Measurements from ENCODE around the gene RHNO1. TPM values are rescaled to one million over a fixed set of nuclear protein-coding genes. Genes with fewer than 3 reads are reported as not detected.

The RHNO1 gene
- total and polyA plus RNA-seq, 2 donors (not counting 3 experiments of a cell fraction or from before 2014, with no cell fraction given), result 33.8 to 35.2 TPM

DNA sequence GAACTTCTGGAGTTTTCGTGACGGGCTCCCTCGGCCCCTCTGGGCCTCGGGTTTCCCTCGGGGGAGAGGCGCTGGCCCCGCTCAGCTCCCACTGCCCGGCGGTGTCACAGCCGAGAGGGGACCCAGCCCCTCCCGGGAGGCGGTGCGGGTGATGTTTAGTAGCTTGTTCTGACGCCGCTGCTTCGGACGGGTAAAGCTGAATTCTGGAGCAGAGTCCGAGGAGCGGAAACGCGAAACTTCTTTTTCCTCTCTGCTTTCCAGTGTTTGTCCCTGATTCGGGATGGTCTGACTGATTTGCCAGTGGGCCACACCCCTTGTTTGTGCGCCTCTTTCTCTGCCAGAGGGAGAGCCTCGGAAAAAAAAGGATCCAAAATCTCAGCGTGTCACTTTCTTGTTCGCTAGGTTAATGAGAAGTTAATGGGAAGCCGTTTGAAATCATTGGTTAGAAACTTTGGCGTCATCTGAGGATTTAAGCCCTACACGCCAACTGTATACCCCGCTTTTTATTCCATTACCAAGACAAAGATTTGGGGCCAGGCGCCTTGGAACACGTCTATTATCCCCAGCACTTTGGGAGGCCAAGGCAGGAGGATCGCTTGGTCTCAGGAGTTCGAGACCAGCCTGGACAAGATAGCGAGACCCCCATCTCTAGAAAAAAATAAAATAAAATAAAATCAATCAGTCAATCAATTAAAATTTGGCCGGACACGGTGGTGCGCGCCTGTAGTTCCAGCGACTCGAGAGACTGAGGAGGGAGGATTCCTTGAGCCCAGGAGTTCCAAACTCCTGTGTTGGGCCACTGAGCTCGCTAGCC lies 14.4 kb downstream of the RHNO1 start:
- dilution Hi-C loops (cut with MboI; ENCODE audit: extremely low pct_ligation_motif_present, low sequenced_read_pairs), result no loop called here
- Histone ChIP-seq H3K27me3 (ENCODE audit: control insufficient read depth in 2 of 2, insufficient read depth in 2 of 2, low read length in 2 of 2) (no peaks in the 10 kb centered on the region), H3K4me1 (ENCODE audit: control insufficient read depth, extremely low read depth, insufficient read depth, low read length) (peaks cover 11% of the 10 kb centered on the region), H3K4me2 (ENCODE audit: insufficient read depth, low read length) (peak overlapping the region; percentile 49), H3K9ac (replicated peaks; ENCODE audit: extremely low read depth, insufficient read depth, low read length) (peak overlapping the region; percentile 79), H3K27ac (ENCODE audit: insufficient read depth, low read depth, low read length) (peak overlapping the region; percentile 56), H3K79me2 (ENCODE audit: control insufficient read depth, insufficient read depth, low read length) (peaks cover 29% of the 10 kb centered on the region), H3K36me3 (ENCODE audit: control insufficient read depth in 2 of 2, extremely low read depth in 1 of 2, insufficient read depth in 2 of 2, low read length in 2 of 2) (peaks cover 3% of the 10 kb centered on the region in 2 experiments), H3K9me3 (replicated peaks; ENCODE audit: control insufficient read depth, insufficient read depth, low read length) (no peaks in the 10 kb centered on the region), H2AFZ (ENCODE audit: low read depth, low read length) (peak overlapping the region; percentile 70), H4K20me1 (replicated peaks; ENCODE audit: control insufficient read depth, extremely low read depth, insufficient read depth, low read length) (no peaks in the 10 kb centered on the region), H3K4me3 (replicated peaks in 1 of 3; ENCODE audit: insufficient read depth in 1 of 3, low read depth in 1 of 3, low read length in 3 of 3) (peak overlapping the region; percentile 32 to 76 (median 75)), H3K9me1 (replicated peaks; ENCODE audit: control insufficient read depth, extremely low read depth, insufficient read depth, low read length) (no peaks in the 10 kb centered on the region)
- CTCF ChIA-PET, result interaction anchor here (1.3 to 3.6 kb wide), 7 partner anchors 14 to 150 kb away, joined by 3 to 18 read pairs (median 8); partner anchors contain the start of genes FOXM1 and RHNO1
- BruUV-seq (replicated peaks), result TSS peak; percentile 26
- DNase-seq (ENCODE audit: low read depth, low spot score), result peak; percentile 72
- no peak for TF ChIP-seq EZH2 (IDR thresholded peaks at IDR 0.05; ENCODE audit: borderline replicate concordance, low read depth, low read length, severe bottlenecking)
- TF ChIP-seq MAX (IDR thresholded peaks at IDR 0.05; ENCODE audit: insufficient read depth, insufficient read length), result no peak
- no peak for TF ChIP-seq JUN (IDR thresholded peaks at IDR 0.05; ENCODE audit: borderline replicate concordance, insufficient read depth, insufficient read length, low read depth)
- no peak for TF ChIP-seq POLR2AphosphoS5 (IDR thresholded peaks at IDR 0.05; ENCODE audit: insufficient read depth, low read depth, low read length)
- TF ChIP-seq FOS (IDR thresholded peaks at IDR 0.05; ENCODE audit: borderline replicate concordance, insufficient read depth, low read length), result no peak
- no peak for TF ChIP-seq POLR2A (IDR thresholded peaks at IDR 0.05; ENCODE audit: low read depth, low read length)
- TF ChIP-seq CTCF (IDR thresholded peaks at IDR 0.05; ENCODE audit: extremely low read depth in 1 of 2, insufficient read depth in 1 of 2, low read depth in 1 of 2, low read length in 2 of 2), result no peak
- TF ChIP-seq GATA2 (IDR thresholded peaks at IDR 0.05; ENCODE audit: insufficient read depth, insufficient read length, low read depth, low read length), result no peak
- POLR2A ChIA-PET, result interaction anchor here (0.7 to 1.3 kb wide), 3 partner anchors 15 to 143 kb away, joined by 4 to 5 read pairs (median 4); partner anchors contain the start of genes FOXM1 and RHNO1
- peak; percentile 79 for FAIRE-seq
- intact Hi-C loops (cut with micrococcal nuclease), result no loop called here

Data from endothelial cell of umbilical vein (primary cell).